HepG2 (cell line): ENCODE results near the gene PRR27. TPM values are rescaled to one million over a fixed set of nuclear protein-coding genes. Genes with fewer than 3 reads are reported as not detected.
A peak's percentile ranks its signal among the peaks of the same experiment; 100 is the strongest.

ENCODE experiments used
- CEBPB ChIP-seq: IDR thresholded peaks from 2 replicates; pipeline ENCODE4 v1.6.1; 2011; ENCODE audit warnings: low read depth, low read length, improper control_type of control experiment, borderline replicate concordance
- CEBPG ChIP-seq: IDR thresholded peaks from 2 replicates; pipeline ENCODE4 v1.6.1; 2016
- FOXK2 ChIP-seq: fragments of 450-650 bp; IDR thresholded peaks from 2 replicates; pipeline ENCODE4 v1.6.1; 2016
- GMEB2 ChIP-seq: IDR thresholded peaks from 2 replicates; pipeline ENCODE4 v1.6.1; 2016; ENCODE audit warnings: missing biosample characterization, missing genetic modification reagents, low read depth
- GZF1 ChIP-seq: sonication (generic); formaldehyde crosslinking; IDR thresholded peaks from 2 replicates; pipeline ENCODE4 v1.5.1; 2020; ENCODE audit warnings: mild to moderate bottlenecking, missing genetic modification reagents
- MED13 ChIP-seq: sonication (generic); formaldehyde crosslinking; IDR thresholded peaks from 2 replicates; pipeline ENCODE4 v1.5.0; 2020; ENCODE audit warnings: missing genetic modification reagents
- MED8 ChIP-seq: sonication (generic); formaldehyde crosslinking; IDR thresholded peaks from 2 replicates; pipeline ENCODE4 v1.8.1; 2023; ENCODE audit warnings: mild to moderate bottlenecking, missing genetic modification reagents; ENCODE audit not compliant: insufficient replicate concordance
- MLXIP ChIP-seq: sonication (generic); formaldehyde crosslinking; IDR thresholded peaks from 2 replicates; pipeline ENCODE4 v1.9.0; 2021; ENCODE audit warnings: missing genetic modification reagents, borderline replicate concordance
- NAIF1 ChIP-seq: sonication (generic); formaldehyde crosslinking; IDR thresholded peaks from 2 replicates; pipeline ENCODE4 v1.5.0; 2020; ENCODE audit warnings: mild to moderate bottlenecking, missing genetic modification reagents, borderline replicate concordance
- NR2F2 ChIP-seq: IDR thresholded peaks from 2 replicates; pipeline ENCODE4 v1.6.1; 2012; ENCODE audit warnings: low read depth, inconsistent platforms, borderline replicate concordance
- POGZ ChIP-seq: sonication (generic); formaldehyde crosslinking; IDR thresholded peaks from 2 replicates; pipeline ENCODE4 v1.4.0; 2020; ENCODE audit warnings: mild to moderate bottlenecking, missing genetic modification reagents
- RBM22 ChIP-seq: fragments of 200-400 bp; formaldehyde crosslinking; optimal IDR thresholded peaks from 2 replicates; pipeline ENCODE3; 2017; ENCODE audit warnings: mild to moderate bottlenecking, low read length, moderate library complexity
- RXRB ChIP-seq: IDR thresholded peaks from 2 replicates; pipeline ENCODE4 v1.6.1; 2016; ENCODE audit warnings: borderline replicate concordance, missing genetic modification reagents, missing compliant biosample characterization
- SMAD1 ChIP-seq: sonication (generic); formaldehyde crosslinking; IDR thresholded peaks from 2 replicates; pipeline ENCODE4 v1.4.0; 2020; ENCODE audit warnings: missing genetic modification reagents, low read depth, mild to moderate bottlenecking, borderline replicate concordance
- SOX5 ChIP-seq: IDR thresholded peaks from 2 replicates; pipeline ENCODE4 v1.6.1; 2016; ENCODE audit warnings: borderline replicate concordance
- SP140L ChIP-seq: sonication (generic); formaldehyde crosslinking; IDR thresholded peaks from 2 replicates; pipeline ENCODE4 v1.4.0; 2020; ENCODE audit warnings: missing genetic modification reagents, borderline replicate concordance
- ZBTB8A ChIP-seq: sonication (generic); formaldehyde crosslinking; IDR thresholded peaks from 2 replicates; pipeline ENCODE4 v1.4.0; 2020; ENCODE audit warnings: mild to moderate bottlenecking, low read depth, missing genetic modification reagents, borderline replicate concordance
- ZFP36L1 ChIP-seq: sonication (generic); formaldehyde crosslinking; IDR thresholded peaks from 2 replicates; pipeline ENCODE4 v1.8.0; 2022; ENCODE audit warnings: mild to moderate bottlenecking, missing genetic modification reagents, moderate library complexity
- ZMYM3 ChIP-seq: sonication (generic); formaldehyde crosslinking; IDR thresholded peaks from 2 replicates; pipeline ENCODE4 v1.5.1; 2020; ENCODE audit warnings: mild to moderate bottlenecking, missing genetic modification reagents
- ZNF280B ChIP-seq: sonication (generic); formaldehyde crosslinking; IDR thresholded peaks from 2 replicates; pipeline ENCODE4 v1.5.0; 2020; ENCODE audit warnings: missing genetic modification reagents, mild to moderate bottlenecking, borderline replicate concordance
- ZNF333 ChIP-seq: sonication (generic); formaldehyde crosslinking; IDR thresholded peaks from 2 replicates; pipeline ENCODE4 v1.4.0; 2020; ENCODE audit warnings: mild to moderate bottlenecking, missing genetic modification reagents, borderline replicate concordance
- ZNF589 ChIP-seq: sonication (generic); formaldehyde crosslinking; conservative IDR thresholded peaks from 2 replicates; pipeline ENCODE4 v1.8.0; 2022; ENCODE audit warnings: mild to moderate bottlenecking, moderate library complexity, missing genetic modification reagents
- ZNF670 ChIP-seq: sonication (generic); formaldehyde crosslinking; IDR thresholded peaks from 2 replicates; pipeline ENCODE4 v1.8.0; 2022; ENCODE audit warnings: mild to moderate bottlenecking, missing genetic modification reagents, borderline replicate concordance
- ZNF839 ChIP-seq: sonication (generic); formaldehyde crosslinking; IDR thresholded peaks from 2 replicates; pipeline ENCODE4 v1.4.0; 2020; ENCODE audit warnings: missing genetic modification reagents, mild to moderate bottlenecking, borderline replicate concordance
- ZNF879 ChIP-seq: sonication (generic); formaldehyde crosslinking; IDR thresholded peaks from 2 replicates; pipeline ENCODE4 v1.8.1; 2023; ENCODE audit warnings: missing genetic modification reagents
- ZNF883 ChIP-seq: sonication (generic); formaldehyde crosslinking; IDR thresholded peaks from 2 replicates; pipeline ENCODE4 v1.5.1; 2020; ENCODE audit warnings: mild to moderate bottlenecking, missing genetic modification reagents; ENCODE audit errors: not compliant biosample characterization
- ZSCAN30 ChIP-seq: sonication (generic); formaldehyde crosslinking; IDR thresholded peaks from 2 replicates; pipeline ENCODE4 v1.5.0; 2020; ENCODE audit warnings: mild to moderate bottlenecking, missing genetic modification reagents
- polyA plus RNA-seq, 8 experiments: library from polyadenylated mRNA; depleted of rRNA in 3 of 8; stranded (reverse) in 7 of 8; unstranded in 1 of 8; fragments of >200 nt; fragmentation: Illumina TruSeq in 4 of 8; extraction: Trizol in 4 of 8; gene quantifications; 2 replicates each; pipeline versions ENCODE4 v1.2.1 to v1.2.3, GENCODE V29; 2011 to 2016; ENCODE audit warnings: low read depth in 4 of 8, missing spikeins in 1 of 8, mixed read lengths in 1 of 8; ENCODE audit not compliant: insufficient read depth in 1 of 8
- total RNA-seq, 5 experiments: library from RNA; depleted of rRNA; stranded (reverse); fragments of >200 nt; fragmentation: Illumina TruSeq; extraction: Trizol; gene quantifications; 2 replicates each; pipeline ENCODE4 v1.2.3, GENCODE V29; 2016; ENCODE audit warnings: low read depth in 1 of 5

PRR27 gene
- total and polyA plus RNA-seq, 2 of the 13 experiments (the other 11 are each of a cell fraction or from before 2014, with no cell fraction given), result not detected

DNA sequence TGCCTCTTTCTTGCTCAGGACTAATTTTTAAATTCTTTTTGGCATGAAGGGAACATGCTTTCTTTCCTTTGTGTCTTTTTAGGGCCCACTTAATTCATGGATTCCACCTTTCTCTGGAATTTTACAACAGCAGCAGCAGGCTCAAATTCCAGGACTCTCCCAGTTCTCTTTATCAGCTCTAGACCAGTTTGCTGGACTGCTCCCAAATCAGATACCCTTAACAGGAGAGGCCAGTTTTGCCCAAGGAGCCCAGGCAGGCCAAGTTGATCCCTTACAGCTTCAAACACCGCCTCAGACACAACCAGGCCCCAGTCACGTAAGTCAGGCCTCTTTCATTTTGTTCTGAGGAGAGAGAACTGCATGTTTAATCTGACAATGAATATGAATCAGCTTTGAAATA lies 43.8 kb downstream of the PRR27 start (continued):
- TF ChIP-seq NR2F2, result no peak
- no peak for TF ChIP-seq ZMYM3 (CRISPR knock-in tag)
- no peak for TF ChIP-seq ZNF333 (CRISPR knock-in tag)
- no peak for TF ChIP-seq ZNF670
- no peak for TF ChIP-seq NAIF1 (CRISPR knock-in tag)
- 0 out of 2 replicates have a peak, but pooled peaks have one; percentile 13 for TF ChIP-seq SOX5 (CRISPR knock-in tag)
- no peak for TF ChIP-seq ZNF589
- TF ChIP-seq POGZ, result peak; percentile 76
- no peak for TF ChIP-seq ZSCAN30 (CRISPR knock-in tag)
- no peak for TF ChIP-seq GZF1
- TF ChIP-seq ZNF883 (CRISPR knock-in tag), result no peak
- no peak for TF ChIP-seq ZNF280B (CRISPR knock-in tag)
- TF ChIP-seq CEBPB, result no peak
- TF ChIP-seq MED13 (CRISPR knock-in tag), result 0 out of 2 replicates have a peak, but pooled peaks have one; percentile 37
- TF ChIP-seq MLXIP (CRISPR knock-in tag), result no peak
- TF ChIP-seq ZNF839 (CRISPR knock-in tag), result no peak
- no peak for TF ChIP-seq FOXK2
- TF ChIP-seq GMEB2 (CRISPR knock-in tag), result no peak
- TF ChIP-seq MED8, result no peak
- TF ChIP-seq ZNF879 (CRISPR knock-in tag), result no peak
- peak; percentile 40; the same call in 1 of the 2 replicates for TF ChIP-seq RXRB (CRISPR knock-in tag)
- TF ChIP-seq CEBPG (CRISPR knock-in tag), result peak; percentile 13; the same call in 1 of the 2 replicates
- TF ChIP-seq ZFP36L1 (CRISPR knock-in tag), result no peak
- no peak for TF ChIP-seq RBM22
- no peak for TF ChIP-seq SMAD1
- no peak for TF ChIP-seq ZBTB8A (CRISPR knock-in tag)
- TF ChIP-seq SP140L (CRISPR knock-in tag), result no peak
